ENCODE results near the gene MAPK13.
A peak's percentile ranks its signal among the peaks of the same experiment; 100 is the strongest.
"Not testable (repeated sequence)": the region's sequence is repeated elsewhere in the genome, so short reads cannot be mapped to it uniquely, and the experiment has no call there.

Gene MAPK13

DNA sequence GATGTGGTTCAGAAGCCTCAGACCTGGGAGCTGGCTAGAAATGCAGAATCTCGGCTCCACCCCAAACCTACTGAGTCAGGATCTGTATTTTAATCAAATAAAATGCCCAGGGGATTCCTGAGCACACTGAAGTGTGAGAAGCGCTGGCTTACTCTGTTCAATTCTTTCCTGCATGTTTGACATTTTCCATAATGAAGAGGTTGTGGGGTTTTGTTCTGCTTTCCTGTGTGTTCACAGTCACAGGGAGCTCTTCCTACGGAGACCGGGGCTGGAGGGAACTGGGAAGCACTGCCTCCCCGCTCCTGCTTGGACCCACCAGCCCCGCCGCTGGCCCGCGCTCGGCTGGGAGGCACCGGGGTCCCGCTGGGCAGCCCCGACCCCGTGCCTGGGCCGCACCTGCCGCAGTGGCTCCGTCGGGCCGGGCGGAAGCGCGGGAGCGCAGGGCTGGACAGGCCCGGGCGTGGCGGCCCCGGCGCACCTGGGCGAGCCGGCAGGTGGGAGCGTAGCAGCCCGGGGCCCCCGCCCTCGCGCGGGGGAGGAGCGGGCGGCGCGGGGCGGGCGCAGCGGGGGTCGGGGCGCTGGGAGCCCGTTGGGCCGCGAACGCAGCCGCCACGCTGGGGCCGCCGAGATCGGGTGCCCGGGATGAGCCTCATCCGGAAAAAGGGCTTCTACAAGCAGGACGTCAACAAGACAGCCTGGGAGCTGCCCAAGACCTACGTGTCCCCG is at the start of gene MAPK13:
Gene MAPK13, plus strand, starts transcription at position 573 of the 726 bp plus-strand sequence. Its CDS starts 70 bp downstream, at position 643.
- no peak for TF ChIP-seq ZFX (IDR thresholded peaks at IDR 0.05)
- TF ChIP-seq, protein P1, sequence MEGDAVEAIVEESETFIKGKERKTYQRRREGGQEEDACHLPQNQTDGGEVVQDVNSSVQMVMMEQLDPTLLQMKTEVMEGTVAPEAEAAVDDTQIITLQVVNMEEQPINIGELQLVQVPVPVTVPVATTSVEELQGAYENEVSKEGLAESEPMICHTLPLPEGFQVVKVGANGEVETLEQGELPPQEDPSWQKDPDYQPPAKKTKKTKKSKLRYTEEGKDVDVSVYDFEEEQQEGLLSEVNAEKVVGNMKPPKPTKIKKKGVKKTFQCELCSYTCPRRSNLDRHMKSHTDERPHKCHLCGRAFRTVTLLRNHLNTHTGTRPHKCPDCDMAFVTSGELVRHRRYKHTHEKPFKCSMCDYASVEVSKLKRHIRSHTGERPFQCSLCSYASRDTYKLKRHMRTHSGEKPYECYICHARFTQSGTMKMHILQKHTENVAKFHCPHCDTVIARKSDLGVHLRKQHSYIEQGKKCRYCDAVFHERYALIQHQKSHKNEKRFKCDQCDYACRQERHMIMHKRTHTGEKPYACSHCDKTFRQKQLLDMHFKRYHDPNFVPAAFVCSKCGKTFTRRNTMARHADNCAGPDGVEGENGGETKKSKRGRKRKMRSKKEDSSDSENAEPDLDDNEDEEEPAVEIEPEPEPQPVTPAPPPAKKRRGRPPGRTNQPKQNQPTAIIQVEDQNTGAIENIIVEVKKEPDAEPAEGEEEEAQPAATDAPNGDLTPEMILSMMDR (conservative IDR thresholded peaks at IDR 0.05): no peak
- H3K27ac ChIP-seq: peak within 1 kb of the TSS; percentile 86

DNA sequence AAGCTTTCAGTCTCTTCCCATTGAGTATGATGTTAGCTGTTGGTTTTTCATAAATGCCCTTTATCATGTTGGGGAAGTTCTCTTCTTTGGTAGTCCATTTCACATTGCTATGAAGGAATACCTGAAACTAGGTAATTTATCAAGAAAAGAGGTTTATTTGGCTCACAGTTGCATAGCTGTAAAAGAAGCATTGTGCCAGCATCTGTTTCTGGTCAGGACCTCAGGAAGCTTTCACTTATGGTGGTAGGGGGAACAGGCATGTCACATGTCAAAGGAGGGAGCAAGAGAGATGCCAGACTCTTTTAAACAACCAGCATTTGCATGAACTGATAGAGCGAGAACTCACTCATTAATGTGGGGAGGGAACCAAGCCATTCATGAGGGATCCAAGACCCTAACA is 48.0 kb upstream of the MAPK13 start:
- TF ChIP-seq ZFX (IDR thresholded peaks at IDR 0.05): no peak
- TF ChIP-seq, protein P1 (conservative IDR thresholded peaks at IDR 0.05): no peak
- no peak overlapping the region for H3K27ac ChIP-seq

DNA sequence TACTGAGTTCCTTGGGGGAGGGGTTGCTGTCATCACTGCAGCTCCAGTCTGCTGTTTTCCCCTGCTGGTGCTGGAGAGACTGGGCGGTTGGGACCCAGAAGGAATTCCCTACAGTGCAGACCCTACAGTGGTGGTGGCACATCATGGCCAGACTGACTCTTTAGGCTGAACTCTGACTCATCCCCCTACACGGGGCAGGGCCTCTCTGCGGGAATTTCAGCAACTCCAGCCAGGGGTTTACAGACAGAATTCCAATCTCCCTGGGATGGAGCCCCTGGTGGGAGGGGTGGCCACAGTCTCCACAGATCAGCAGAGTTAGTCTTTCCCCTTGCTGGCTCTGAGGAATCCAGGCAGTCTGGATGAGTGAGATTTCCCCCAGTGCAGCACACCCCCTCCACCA is 46.9 kb upstream of the MAPK13 start:
- TF ChIP-seq ZFX (IDR thresholded peaks at IDR 0.05): no peak
- TF ChIP-seq, protein P1 (conservative IDR thresholded peaks at IDR 0.05): no peak
- H3K27ac ChIP-seq: no peak overlapping the region

DNA sequence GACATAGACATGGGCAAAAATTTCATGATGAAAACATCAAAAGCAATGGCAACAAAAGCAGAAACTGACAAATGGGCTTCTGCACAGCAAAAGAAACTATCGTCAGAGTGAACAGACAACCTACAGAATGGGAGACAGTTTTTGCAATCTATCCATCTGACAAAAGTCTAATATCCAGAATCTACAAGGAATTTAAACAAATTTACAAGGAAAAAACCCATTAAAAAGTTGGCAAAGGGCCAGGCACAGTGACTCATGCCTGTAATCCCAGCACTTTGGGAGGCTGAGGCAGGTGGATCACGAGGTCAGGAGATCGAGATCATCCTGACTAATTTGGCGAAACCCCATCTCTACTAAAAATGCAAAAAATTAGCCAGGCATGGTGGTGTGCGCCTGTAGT is 42.1 kb upstream of the MAPK13 start:
- H3K27ac ChIP-seq: not testable (repeated sequence)

DNA sequence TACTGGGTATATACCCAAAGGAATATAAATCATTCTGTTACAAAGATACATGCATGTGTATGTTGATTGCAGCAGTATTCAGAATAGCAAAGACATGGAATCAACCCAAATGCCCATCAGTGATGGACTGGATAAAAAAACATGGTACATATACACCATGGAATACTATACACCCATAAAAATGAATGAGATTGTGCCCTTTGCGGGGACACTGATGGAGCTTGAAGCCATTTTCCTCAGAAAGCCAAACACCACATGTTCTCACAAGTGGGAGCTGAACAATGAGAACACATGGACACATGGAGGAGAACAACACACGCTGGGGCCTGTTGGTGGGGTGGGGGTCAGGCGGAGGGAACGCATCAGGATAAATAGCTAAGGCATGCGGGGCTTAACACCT is 41.3 kb upstream of the MAPK13 start:
- H3K27ac ChIP-seq: no peak overlapping the region
- TF ChIP-seq, protein P1 (conservative IDR thresholded peaks at IDR 0.05): no peak
- no peak for TF ChIP-seq ZFX (IDR thresholded peaks at IDR 0.05)

DNA sequence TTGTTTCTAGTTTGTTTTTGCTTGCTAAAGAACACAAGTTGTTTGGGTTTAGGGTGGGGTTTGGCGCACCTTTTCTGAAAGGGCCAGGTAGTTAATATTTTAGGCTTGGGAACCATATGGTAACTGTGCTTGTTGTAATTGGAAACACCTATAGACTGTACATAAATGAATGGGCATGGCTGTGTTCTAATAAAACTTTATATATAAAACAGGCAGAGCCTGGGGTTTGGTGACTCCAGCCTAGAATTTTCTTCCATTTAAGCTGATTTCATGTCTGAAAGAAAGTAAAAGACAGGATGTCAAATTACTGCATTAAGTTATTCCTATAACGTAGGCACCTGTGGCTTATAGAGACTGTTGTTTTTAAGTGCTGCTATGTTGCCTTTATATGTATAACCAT is 36.1 kb upstream of the MAPK13 start:
- no peak overlapping the region for H3K27ac ChIP-seq
- TF ChIP-seq, protein P1 (conservative IDR thresholded peaks at IDR 0.05): no peak
- no peak for TF ChIP-seq ZFX (IDR thresholded peaks at IDR 0.05)

DNA sequence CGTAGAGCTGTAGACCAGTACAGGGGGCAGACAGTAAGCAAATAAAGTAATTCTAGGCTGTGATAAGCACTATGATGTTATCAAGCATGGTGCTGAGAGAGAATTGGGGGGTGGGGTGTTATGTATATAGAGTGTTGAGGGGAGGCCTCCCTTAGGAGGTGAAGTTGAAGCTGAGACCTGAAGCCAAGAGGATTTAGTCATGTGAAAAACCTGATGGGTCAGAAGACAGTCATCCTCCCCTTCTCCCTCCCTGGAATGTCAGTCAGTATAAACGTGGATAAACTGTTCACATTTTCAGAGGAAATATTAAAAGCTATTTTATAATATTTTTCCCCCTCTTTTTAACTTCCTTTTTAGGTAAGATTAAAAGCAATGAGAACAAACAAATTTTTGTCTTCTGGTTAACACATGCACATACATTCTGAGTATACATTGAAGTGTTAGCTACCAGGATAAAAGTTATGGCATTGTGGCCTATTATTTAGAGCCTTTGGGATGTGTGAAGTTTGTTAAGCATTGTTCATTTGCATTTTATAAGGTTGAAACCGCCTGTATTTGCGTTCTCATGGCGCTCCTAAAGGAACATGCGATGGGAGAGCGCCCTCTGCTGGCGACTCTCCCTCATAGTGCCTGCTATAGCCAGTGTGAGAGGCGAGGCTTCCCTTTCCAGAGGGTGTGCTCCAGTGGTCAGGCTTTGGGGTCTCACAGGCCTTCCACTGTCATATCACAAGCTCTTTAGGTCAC is 35.4 kb upstream of the MAPK13 start:
- no peak overlapping the region for H3K27ac ChIP-seq
- TF ChIP-seq, protein P1 (conservative IDR thresholded peaks at IDR 0.05): peak; percentile 98
- no peak for TF ChIP-seq ZFX (IDR thresholded peaks at IDR 0.05)

Measured in C4-2B (cell line).